Measurements from ENCODE around the gene SIRT5.

Gene SIRT5

GRCh38 chr6:13572240-13572639 is 2.2 kb upstream of the SIRT5 start:
- TF ChIP-seq TAF1 (IDR thresholded peaks at IDR 0.05; ENCODE audit: borderline replicate concordance, insufficient read depth, low read length): no peak
- no peak for TF ChIP-seq POLR2AphosphoS5 (IDR thresholded peaks at IDR 0.05; ENCODE audit: low read depth, low read length)
- no peak for TF ChIP-seq SIN3A (IDR thresholded peaks at IDR 0.05; ENCODE audit: borderline replicate concordance, insufficient read depth, low read length)
- TF ChIP-seq, protein P1, sequence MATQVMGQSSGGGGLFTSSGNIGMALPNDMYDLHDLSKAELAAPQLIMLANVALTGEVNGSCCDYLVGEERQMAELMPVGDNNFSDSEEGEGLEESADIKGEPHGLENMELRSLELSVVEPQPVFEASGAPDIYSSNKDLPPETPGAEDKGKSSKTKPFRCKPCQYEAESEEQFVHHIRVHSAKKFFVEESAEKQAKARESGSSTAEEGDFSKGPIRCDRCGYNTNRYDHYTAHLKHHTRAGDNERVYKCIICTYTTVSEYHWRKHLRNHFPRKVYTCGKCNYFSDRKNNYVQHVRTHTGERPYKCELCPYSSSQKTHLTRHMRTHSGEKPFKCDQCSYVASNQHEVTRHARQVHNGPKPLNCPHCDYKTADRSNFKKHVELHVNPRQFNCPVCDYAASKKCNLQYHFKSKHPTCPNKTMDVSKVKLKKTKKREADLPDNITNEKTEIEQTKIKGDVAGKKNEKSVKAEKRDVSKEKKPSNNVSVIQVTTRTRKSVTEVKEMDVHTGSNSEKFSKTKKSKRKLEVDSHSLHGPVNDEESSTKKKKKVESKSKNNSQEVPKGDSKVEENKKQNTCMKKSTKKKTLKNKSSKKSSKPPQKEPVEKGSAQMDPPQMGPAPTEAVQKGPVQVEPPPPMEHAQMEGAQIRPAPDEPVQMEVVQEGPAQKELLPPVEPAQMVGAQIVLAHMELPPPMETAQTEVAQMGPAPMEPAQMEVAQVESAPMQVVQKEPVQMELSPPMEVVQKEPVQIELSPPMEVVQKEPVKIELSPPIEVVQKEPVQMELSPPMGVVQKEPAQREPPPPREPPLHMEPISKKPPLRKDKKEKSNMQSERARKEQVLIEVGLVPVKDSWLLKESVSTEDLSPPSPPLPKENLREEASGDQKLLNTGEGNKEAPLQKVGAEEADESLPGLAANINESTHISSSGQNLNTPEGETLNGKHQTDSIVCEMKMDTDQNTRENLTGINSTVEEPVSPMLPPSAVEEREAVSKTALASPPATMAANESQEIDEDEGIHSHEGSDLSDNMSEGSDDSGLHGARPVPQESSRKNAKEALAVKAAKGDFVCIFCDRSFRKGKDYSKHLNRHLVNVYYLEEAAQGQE (IDR thresholded peaks at IDR 0.05; ENCODE audit: insufficient read depth in 1 of 2, low read depth in 2 of 2, low read length in 2 of 2): no peak
- no peak for TF ChIP-seq FOXP2 (optimal IDR thresholded peaks at IDR 0.05; ENCODE audit: borderline replicate concordance, extremely low read depth, extremely low read length, insufficient read depth)

GRCh38 chr6:13572951-13573654 is 1.3 kb upstream of the SIRT5 start:
- TF ChIP-seq, protein P1 (IDR thresholded peaks at IDR 0.05; ENCODE audit: insufficient read depth in 1 of 2, low read depth in 2 of 2, low read length in 2 of 2): no peak
- TF ChIP-seq TAF1 (IDR thresholded peaks at IDR 0.05; ENCODE audit: borderline replicate concordance, insufficient read depth, low read length) (no peak), POLR2AphosphoS5 (IDR thresholded peaks at IDR 0.05; ENCODE audit: low read depth, low read length) (no peak), FOXP2 (optimal IDR thresholded peaks at IDR 0.05; ENCODE audit: borderline replicate concordance, extremely low read depth, extremely low read length, insufficient read depth) (no peak), SIN3A (IDR thresholded peaks at IDR 0.05; ENCODE audit: borderline replicate concordance, insufficient read depth, low read length) (no peak)

DNA sequence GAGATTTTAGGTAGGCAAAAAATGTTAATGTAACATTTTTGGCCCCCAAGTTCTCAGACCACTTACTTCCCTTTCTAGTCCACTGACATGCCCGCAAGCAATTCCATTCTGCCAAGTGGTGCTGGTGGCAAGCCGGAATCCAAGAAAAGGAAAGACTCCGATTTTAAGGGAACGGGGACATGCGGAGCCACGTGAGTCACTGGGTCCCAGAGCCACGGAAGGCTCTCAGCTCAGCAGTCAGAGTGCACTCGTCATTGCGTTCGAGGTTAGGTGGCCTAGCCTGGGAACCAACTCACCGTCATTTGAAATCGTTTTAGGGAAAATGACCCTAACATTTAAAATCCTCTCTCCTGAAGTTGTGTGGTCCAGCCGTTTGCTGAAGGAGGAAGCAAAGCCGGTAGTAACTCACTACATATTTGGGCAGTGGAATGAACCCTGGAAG is 711 bp upstream of the SIRT5 start:
- no peak for TF ChIP-seq FOXP2 (optimal IDR thresholded peaks at IDR 0.05; ENCODE audit: borderline replicate concordance, extremely low read depth, extremely low read length, insufficient read depth)
- TF ChIP-seq, protein P1 (IDR thresholded peaks at IDR 0.05; ENCODE audit: insufficient read depth in 1 of 2, low read depth in 2 of 2, low read length in 2 of 2): no peak
- no peak; the same call in 1 of the 2 replicates for TF ChIP-seq TAF1 (IDR thresholded peaks at IDR 0.05; ENCODE audit: borderline replicate concordance, insufficient read depth, low read length)
- TF ChIP-seq SIN3A (IDR thresholded peaks at IDR 0.05; ENCODE audit: borderline replicate concordance, insufficient read depth, low read length): no peak
- TF ChIP-seq POLR2AphosphoS5 (IDR thresholded peaks at IDR 0.05; ENCODE audit: low read depth, low read length): no peak

- TF ChIP-seq TAF1 (IDR thresholded peaks at IDR 0.05; ENCODE audit: borderline replicate concordance, insufficient read depth, low read length): no peak
- peak; percentile 11 for TF ChIP-seq FOXP2 (optimal IDR thresholded peaks at IDR 0.05; ENCODE audit: borderline replicate concordance, extremely low read depth, extremely low read length, insufficient read depth)
- no peak; the same call in none of the 2 replicates for TF ChIP-seq POLR2AphosphoS5 (IDR thresholded peaks at IDR 0.05; ENCODE audit: low read depth, low read length)
- TF ChIP-seq, protein P1 (IDR thresholded peaks at IDR 0.05; ENCODE audit: insufficient read depth in 1 of 2, low read depth in 2 of 2, low read length in 2 of 2): no peak
- TF ChIP-seq SIN3A (IDR thresholded peaks at IDR 0.05; ENCODE audit: borderline replicate concordance, insufficient read depth, low read length): peak; percentile 31; the same call in 1 of the 2 replicates
Observed at GRCh38 chr6:13574149-13574570, 241 bp upstream of the SIRT5 start.
